HL-60 (cell line): ENCODE data around the gene CCDC90B.

Source experiments
- CTCF ChIP-seq: IDR thresholded peaks from one replicate; pipeline ENCODE4 v1.5.1; 2011; ENCODE audit warnings: low read length, control low read depth, inconsistent platforms; ENCODE audit not compliant: insufficient read depth
- GABPA ChIP-seq: IDR thresholded peaks from 2 replicates; pipeline ENCODE4 v1.6.1; 2012; ENCODE audit warnings: low read depth
- POLR2AphosphoS5 ChIP-seq: IDR thresholded peaks from 2 replicates; pipeline ENCODE4 v1.6.1; 2012; ENCODE audit warnings: low read depth
- REST ChIP-seq: IDR thresholded peaks from 2 replicates; pipeline ENCODE4 v1.6.1; 2012; ENCODE audit warnings: low read depth; ENCODE audit not compliant: insufficient replicate concordance
- SPI1 ChIP-seq: IDR thresholded peaks from 2 replicates; pipeline ENCODE4 v1.6.1; 2012; ENCODE audit warnings: low read depth, mild to moderate bottlenecking, borderline replicate concordance

GRCh38 chr11:83330303-83330702 is 44.1 kb upstream of the CCDC90B start:
- TF ChIP-seq CTCF (no peak), POLR2AphosphoS5 (no peak), SPI1 (no peak), GABPA (no peak), REST (no peak)
